PFSK-1 (cell line): ENCODE results near the gene UBAC2.

Source experiments
- REST ChIP-seq, 2 experiments: IDR thresholded peaks; 2 replicates each; pipeline versions ENCODE4 v1.6.1 to v1.8.0; 2011 to 2012; ENCODE audit warnings: low read depth in 2 of 2, low read length in 2 of 2, control low read depth in 1 of 2, inconsistent platforms in 1 of 2, mild to moderate bottlenecking in 1 of 2, moderate library complexity in 1 of 2; ENCODE audit not compliant: insufficient read depth in 1 of 2
- SIN3A ChIP-seq: IDR thresholded peaks from 2 replicates; pipeline ENCODE4 v1.6.1; 2012; ENCODE audit warnings: mild to moderate bottlenecking, low read length, moderate library complexity, borderline replicate concordance; ENCODE audit not compliant: insufficient read depth

- TF ChIP-seq SIN3A (no peak), REST (IDR thresholded peaks at IDR 0.05; ENCODE audit: insufficient read depth in 1 of 2, low read depth in 2 of 2, low read length in 2 of 2) (no peak)
Measured at GRCh38 chr13:99375738-99376080, 175.1 kb downstream of the UBAC2 start.
